HCT116 (cell line): ENCODE data around the gene CD19. TPM values are rescaled to one million over a fixed set of nuclear protein-coding genes. Genes with fewer than 3 reads are reported as not detected.
"Not testable (repeated sequence)": the region's sequence is repeated elsewhere in the genome, so short reads cannot be mapped to it uniquely, and the experiment has no call there.

Experiments used
- ATAC-seq: fragments of 200-7000 bp; cut with Tn5 transposase; 2 replicates; pipeline ENCODE4 v1.9.1; 2020; ENCODE audit warnings: mild to moderate bottlenecking, moderate library complexity
- BruUV-seq: library from RNA; stranded (reverse); fragments of 400-500 nt; replicated peaks from 2 replicates; lab custom pipeline; 2021; lab: Mats Ljungman, UMichigan
- CTCF ChIA-PET: fragments of 300-600 bp; sonication (Branson Sonifier 250); formaldehyde crosslinking; loops from one replicate; lab custom pipeline; 2021; ENCODE audit warnings: antibody characterized with exemption; lab: Charles Lee
- POLR2A ChIA-PET: fragments of 300-600, 350-600 bp; sonication (Branson Sonifier 250); formaldehyde crosslinking; loops from one replicate; lab custom pipeline; 2021; ENCODE audit warnings: antibody characterized with exemption; lab: Charles Lee
- RAD21 ChIA-PET, 2 experiments: fragments of 300-600 bp; sonication (Branson Sonifier 250); formaldehyde crosslinking; loops; one replicate each; lab custom pipeline; 2023; ENCODE audit warnings: low total read pairs in 2 of 2; ENCODE audit not compliant: uncharacterized antibody in 2 of 2, unreplicated experiment in 2 of 2, low non-redundant PET in 1 of 2; lab: Charles Lee
- DNase-seq: peaks from one replicate; pipeline ENCODE4 v3.0.0-alpha.2; 2010; ENCODE audit warnings: low read depth, low spot score
- H2AFZ ChIP-seq: fragments of 200-600 bp; shearing (Covaris generic), sonication (generic); 2 replicates; pipeline ENCODE4 v1.6.1; 2017; ENCODE audit warnings: low read depth, mixed run types, mixed read lengths, antibody characterized with exemption, low read length; ENCODE audit not compliant: poor library complexity, severe bottlenecking
- H3K27ac ChIP-seq: 2 replicates; pipeline ENCODE4 v1.5.1; 2012; ENCODE audit warnings: low read depth, low read length
- H3K27me3 ChIP-seq: fragments of 200-600 bp; sonication (generic); 2 replicates; pipeline ENCODE4 v1.6.1; 2016; ENCODE audit warnings: mixed run types, low read length, mixed read lengths; ENCODE audit not compliant: insufficient read depth
- H3K36me3 ChIP-seq, 2 experiments: fragments of 200-500 bp in 1 of 2; fragments of 200-600 bp in 1 of 2; sonication (Bioruptor generic) in 1 of 2; sonication (generic) in 1 of 2; 2 replicates each; pipeline versions ENCODE4 v1.5.1 to v1.6.1; 2014 to 2016; ENCODE audit warnings: low read length in 2 of 2, inconsistent platforms in 1 of 2, mixed read lengths in 1 of 2, mixed run types in 1 of 2; ENCODE audit not compliant: insufficient read depth in 2 of 2, control insufficient read depth in 1 of 2
- H3K4me1 ChIP-seq, 2 experiments: fragments of 200-600 bp in 1 of 2; sonication (generic) in 1 of 2; 2 replicates each; pipeline versions ENCODE4 v1.5.1 to v1.6.1; 2012 to 2017; ENCODE audit warnings: low read length in 2 of 2, inconsistent platforms in 1 of 2, mild to moderate bottlenecking in 1 of 2, mixed read lengths in 1 of 2, mixed run types in 1 of 2, moderate library complexity in 1 of 2; ENCODE audit not compliant: insufficient read depth in 2 of 2, control insufficient read depth in 1 of 2
- H3K4me2 ChIP-seq: fragments of 200-600 bp; sonication (generic); 2 replicates; pipeline ENCODE4 v1.6.1; 2017; ENCODE audit warnings: mixed run types, low read length, mixed read lengths
- H3K4me3 ChIP-seq, 2 experiments: fragments of 200-600 bp in 1 of 2; sonication (generic) in 1 of 2; replicated peaks in 1 of 2; 2 replicates each; pipeline ENCODE4 v1.5.1; 2011 to 2016; ENCODE audit warnings: low read length in 2 of 2, control low read depth in 1 of 2, low read depth in 1 of 2, mild to moderate bottlenecking in 1 of 2, mixed read lengths in 1 of 2, mixed run types in 1 of 2
- H3K79me2 ChIP-seq: fragments of 200-600 bp; sonication (generic); 2 replicates; pipeline ENCODE4 v1.6.1; 2017; ENCODE audit warnings: mild to moderate bottlenecking, mixed run types, low read length, moderate library complexity, mixed read lengths; ENCODE audit not compliant: insufficient read depth
- H3K9ac ChIP-seq: fragments of 200-600 bp; sonication (generic); 2 replicates; pipeline ENCODE4 v1.6.1; 2016; ENCODE audit warnings: low read length, mixed read lengths
- H3K9me2 ChIP-seq: fragments of 200-600 bp; sonication (generic), shearing (Covaris generic); 2 replicates; pipeline ENCODE4 v1.6.1; 2017; ENCODE audit warnings: mixed run types, mild to moderate bottlenecking, moderate library complexity; ENCODE audit not compliant: insufficient read depth
- H3K9me3 ChIP-seq, 2 experiments: fragments of 200-500 bp in 1 of 2; fragments of 200-600 bp in 1 of 2; sonication (Bioruptor generic) in 1 of 2; sonication (generic) in 1 of 2; 2 replicates each; pipeline ENCODE4 v1.6.1; 2014 to 2017; ENCODE audit warnings: low read length in 2 of 2, mixed read lengths in 2 of 2, inconsistent platforms in 1 of 2, low read depth in 1 of 2, mild to moderate bottlenecking in 1 of 2, mixed run types in 1 of 2, moderate library complexity in 1 of 2; ENCODE audit not compliant: control insufficient read depth in 1 of 2, insufficient read depth in 1 of 2
- H4K20me1 ChIP-seq: fragments of 200-600 bp; sonication (generic), shearing (Covaris generic); 2 replicates; pipeline ENCODE4 v1.6.1; 2017; ENCODE audit warnings: mixed run types, mild to moderate bottlenecking, moderate library complexity; ENCODE audit not compliant: insufficient read depth
- CTCF ChIP-seq, 3 experiments: fragments of 200-600 bp in 1 of 3; sonication (generic) in 1 of 3; IDR thresholded peaks in 2 of 3; conservative IDR thresholded peaks in 1 of 3; 2 replicates each; pipeline ENCODE4 v1.5.1; 2012 to 2017; ENCODE audit warnings: low read depth in 2 of 3, low read length in 2 of 3, antibody characterized with exemption in 1 of 3, borderline replicate concordance in 1 of 3, control low read depth in 1 of 3, mild to moderate bottlenecking in 1 of 3, mixed read lengths in 1 of 3, mixed run types in 1 of 3, moderate library complexity in 1 of 3; ENCODE audit not compliant: insufficient read depth in 1 of 3
- REST ChIP-seq: IDR thresholded peaks from 2 replicates; pipeline ENCODE4 v1.6.1; 2012; ENCODE audit warnings: low read depth
- SP1 ChIP-seq: IDR thresholded peaks from 2 replicates; pipeline ENCODE4 v1.6.1; 2012; ENCODE audit warnings: low read depth
- YY1 ChIP-seq: IDR thresholded peaks from 2 replicates; pipeline ENCODE4 v1.6.1; 2011; ENCODE audit warnings: low read length, low read depth, moderate library complexity, mild to moderate bottlenecking; ENCODE audit not compliant: insufficient replicate concordance; ENCODE audit errors: extremely low read depth
- ZNF274 ChIP-seq: fragments of 200-500 bp; sonication (Bioruptor generic); IDR thresholded peaks from 2 replicates; pipeline ENCODE4 v1.6.1; 2014; ENCODE audit warnings: mild to moderate bottlenecking, low read depth, low read length, inconsistent platforms
- intact Hi-C: fragments of 100-400 bp; cut with micrococcal nuclease; formaldehyde crosslinking; loops from 2 replicates; pipeline ENCODE4 v1.10.0; 2022
- total RNA-seq: library from RNA; stranded (reverse); gene quantifications from one replicate; pipeline ENCODE4 v1.2.1, GENCODE V29; 2021; ENCODE audit not compliant: unreplicated experiment

The CD19 gene
- total RNA-seq, 1 experiment from 2014 or later, result 0.27 TPM

DNA sequence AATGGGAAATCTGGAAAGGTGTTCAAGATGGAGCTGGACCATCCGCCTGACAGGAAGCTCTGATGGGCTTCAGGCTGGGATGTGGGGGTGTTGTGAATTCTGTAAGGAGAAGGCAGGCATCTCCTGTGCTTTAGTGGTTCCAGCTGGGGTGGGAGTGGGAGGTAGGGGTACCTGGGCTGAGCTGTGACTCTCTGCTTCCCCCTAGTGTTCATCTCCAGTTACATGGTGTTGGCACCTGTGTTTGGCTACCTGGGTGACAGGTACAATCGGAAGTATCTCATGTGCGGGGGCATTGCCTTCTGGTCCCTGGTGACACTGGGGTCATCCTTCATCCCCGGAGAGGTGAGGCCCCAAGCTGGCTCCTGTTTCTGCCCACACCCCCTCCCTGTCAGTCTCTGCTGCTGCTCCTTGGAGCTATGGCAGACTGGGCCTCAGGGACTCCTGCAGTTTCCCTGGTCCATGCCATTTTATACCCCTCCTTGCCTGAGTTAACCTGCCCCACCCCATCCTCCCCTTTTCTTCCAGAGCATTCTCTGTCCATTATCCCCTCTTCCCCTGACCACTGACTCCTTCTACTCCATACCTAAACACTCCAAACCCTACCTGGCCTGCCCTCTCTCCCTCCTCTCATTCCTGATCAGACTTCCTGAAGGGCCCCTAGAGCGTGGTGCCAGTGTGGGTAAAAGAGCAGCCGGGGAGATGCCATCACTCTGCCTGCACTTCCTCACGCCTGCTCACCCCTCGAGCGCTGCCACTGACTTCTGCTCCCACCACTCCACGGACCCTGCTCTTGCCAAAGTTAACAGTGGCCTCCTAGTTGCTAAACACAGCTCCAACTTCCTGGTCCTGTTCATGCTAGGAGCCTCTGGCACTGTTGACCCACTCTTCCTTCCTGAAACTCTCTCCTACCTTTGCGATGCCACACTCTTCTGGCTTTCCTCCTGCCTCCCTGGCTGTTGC lies 46.2 kb downstream of the CD19 start (continued):
- TF ChIP-seq REST (no peak), YY1 (no peak), ZNF274 (no peak), SP1 (no peak)

GRCh38 chr16:28980330-28980729 lies 48.6 kb downstream of the CD19 start:
- intact Hi-C loops, H3K9ac ChIP-seq, H3K4me3 ChIP-seq, H3K9me3 ChIP-seq, H3K9me2 ChIP-seq, CTCF ChIA-PET, POLR2A ChIA-PET, H4K20me1 ChIP-seq, RAD21 ChIA-PET, H3K27me3 ChIP-seq, BruUV-seq, H3K4me2 ChIP-seq, H2AFZ ChIP-seq, H3K79me2 ChIP-seq, H3K4me1 ChIP-seq, DNase-seq, H3K27ac ChIP-seq: not testable (repeated sequence)
- ATAC-seq, result peak; percentile 64
- peaks cover 0 to 15% of the 10 kb centered on the region in 2 experiments; a peak in 2 of 4 replicates for H3K36me3 ChIP-seq
- peak; percentile 18 to 31 (median 22); a peak in 2 of 6 replicates for TF ChIP-seq CTCF (IDR thresholded peaks at IDR 0.05 in 2 of 3, conservative IDR thresholded peaks at IDR 0.05 in 1 of 3; ENCODE audit: borderline replicate concordance in 1 of 3, insufficient read depth in 1 of 3, low read depth in 2 of 3, low read length in 2 of 3)
